ENCODE measurements around the gene TMEM181. TPM values are rescaled to one million over a fixed set of nuclear protein-coding genes. Genes with fewer than 3 reads are reported as not detected.
"Not testable (repeated sequence)": the region's sequence is repeated elsewhere in the genome, so short reads cannot be mapped to it uniquely, and the experiment has no call there.

The TMEM181 gene
- total RNA-seq, 1 donor from 2014 or later = 12.9 TPM

GRCh38 chr6:158662954-158663624 lies 103.2 kb downstream of the TMEM181 start:
- no peak for ATAC-seq

- peak; percentile 89 for ATAC-seq
Measured at GRCh38 chr6:158663625-158664165, 103.8 kb downstream of the TMEM181 start.

GRCh38 chr6:158665332-158665731 lies 105.4 kb downstream of the TMEM181 start:
- no peak for ATAC-seq

- peak; percentile 51 for ATAC-seq
Measured at GRCh38 chr6:158666628-158667359, 106.9 kb downstream of the TMEM181 start.

- no peak for ATAC-seq
Measured at GRCh38 chr6:158667360-158667981, 107.6 kb downstream of the TMEM181 start.

GRCh38 chr6:158668707-158669103 lies 108.8 kb downstream of the TMEM181 start:
- ATAC-seq = no peak

DNA sequence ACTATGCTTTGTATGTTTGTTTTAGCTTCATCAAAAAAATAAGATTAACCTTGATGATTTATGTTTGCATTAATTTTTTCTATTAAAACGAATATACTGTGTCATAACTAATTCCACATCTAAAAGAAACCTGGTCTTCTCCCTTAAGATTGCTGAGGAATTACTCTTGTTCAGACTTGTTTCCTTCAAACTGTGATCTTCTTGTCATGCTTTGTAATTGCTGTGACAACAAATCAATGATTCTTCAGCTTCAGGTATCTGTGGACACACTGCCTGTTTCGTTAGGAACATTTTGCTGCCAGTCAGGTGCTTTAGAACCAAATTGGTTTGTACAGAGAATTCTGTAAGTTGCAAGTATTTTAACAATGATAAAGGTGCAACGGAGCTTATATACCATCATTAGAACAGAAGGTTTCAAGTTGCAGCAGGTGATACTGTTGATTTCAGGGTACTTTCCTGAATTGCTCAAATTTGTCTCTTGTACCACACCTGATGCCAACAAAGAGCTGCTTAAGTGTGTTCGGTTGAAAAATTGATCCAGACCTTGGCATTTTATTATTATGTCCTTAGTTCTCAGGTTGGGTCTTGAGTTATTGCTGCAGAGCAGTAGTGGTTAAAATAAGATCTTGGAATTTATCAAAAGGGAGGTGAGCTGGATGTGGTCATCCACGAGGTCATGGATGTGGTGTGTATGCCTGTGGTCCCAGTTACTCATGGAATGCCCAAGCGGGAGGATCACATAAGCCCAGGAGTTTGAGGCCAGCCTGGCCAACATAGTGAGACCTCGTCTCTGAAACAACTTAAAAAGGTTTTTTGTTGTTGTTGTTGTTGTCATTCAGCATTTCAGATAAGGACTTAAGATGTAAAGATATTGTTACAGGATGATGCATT lies 109.5 kb downstream of the TMEM181 start:
- peak; percentile 33 for ATAC-seq

DNA sequence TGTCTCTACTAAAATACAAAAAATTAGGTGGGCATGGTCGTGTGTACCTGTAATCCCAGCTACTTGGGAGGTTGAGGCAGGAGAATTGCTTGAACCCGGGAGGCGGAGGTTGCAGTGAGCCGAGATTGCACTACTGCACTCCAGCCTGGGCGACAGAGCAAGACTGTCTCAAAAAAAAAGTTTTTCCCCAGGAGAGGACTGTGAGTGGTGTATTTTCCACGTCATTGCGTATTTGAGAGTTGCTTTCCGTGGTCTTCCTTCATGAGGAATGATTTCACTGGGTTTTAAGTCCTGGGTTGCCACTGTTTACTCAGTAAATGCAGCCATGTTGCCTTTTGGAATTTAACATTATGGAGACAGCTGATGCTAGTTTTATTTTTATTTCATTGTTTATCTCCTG lies 112.2 kb downstream of the TMEM181 start:
- not testable (repeated sequence) for ATAC-seq

DNA sequence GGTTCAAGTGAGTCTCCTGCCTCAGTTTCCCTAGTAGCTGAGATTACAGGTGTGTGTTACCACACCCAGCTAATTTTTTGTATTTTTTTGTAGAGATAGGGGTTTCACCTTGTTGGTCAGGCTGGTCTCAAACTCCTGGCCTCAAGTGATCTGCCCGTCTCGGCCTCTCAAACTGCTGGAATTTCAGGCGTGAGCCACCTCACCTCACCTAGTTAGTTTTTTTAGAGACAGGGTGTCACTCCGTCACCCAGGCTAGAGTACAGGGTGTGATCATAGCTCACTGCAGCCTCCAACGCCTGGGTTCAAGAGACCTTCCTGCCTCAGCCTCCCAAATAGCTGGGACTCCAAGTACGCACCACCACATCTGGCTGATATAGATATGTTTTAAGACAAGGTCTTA lies 112.8 kb downstream of the TMEM181 start:
- no peak for ATAC-seq

DNA sequence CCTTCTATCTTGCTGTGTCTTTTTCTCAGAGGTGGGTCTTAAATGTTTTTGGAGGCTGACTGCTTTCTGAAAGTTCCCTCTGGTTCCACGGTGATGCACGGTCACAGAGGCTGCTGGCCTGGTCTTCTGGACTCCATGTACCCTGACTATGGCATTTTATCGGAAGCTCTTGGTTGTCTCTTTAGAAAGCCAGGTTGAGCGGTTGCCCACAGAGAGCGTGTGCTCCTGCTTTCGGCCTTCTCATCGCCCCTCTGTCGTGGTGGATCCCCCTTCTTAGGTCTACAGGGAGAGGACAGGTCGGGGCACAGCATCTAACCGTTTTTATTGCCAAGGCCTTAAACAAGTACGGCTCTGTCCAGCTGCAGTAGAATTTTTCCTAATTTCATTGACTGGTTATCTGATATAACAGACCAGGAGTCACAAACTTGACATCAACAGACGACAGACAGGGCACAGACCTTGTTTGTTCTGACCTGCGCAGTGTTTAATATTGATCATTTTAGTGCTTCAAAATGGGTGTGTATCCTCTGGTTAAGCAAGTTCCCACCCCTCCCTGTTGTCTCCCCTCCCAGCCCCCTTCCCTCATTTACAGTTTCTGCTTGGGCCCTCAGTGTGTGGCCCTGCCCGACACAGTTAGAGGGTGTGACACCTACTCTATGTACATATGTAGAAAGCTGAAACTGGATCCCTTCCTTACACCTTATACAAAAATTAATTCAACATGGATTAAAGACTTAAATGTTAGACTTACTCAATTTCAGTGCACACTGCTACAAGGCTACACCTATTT lies 114.6 kb downstream of the TMEM181 start:
- no peak for ATAC-seq

- not testable (repeated sequence) for ATAC-seq
Measured at GRCh38 chr6:158677094-158677493, 117.2 kb downstream of the TMEM181 start.

- no peak for ATAC-seq
Measured at GRCh38 chr6:158677906-158678578, 118.2 kb downstream of the TMEM181 start.

GRCh38 chr6:158680015-158680414 lies 120.1 kb downstream of the TMEM181 start:
- no peak for ATAC-seq

DNA sequence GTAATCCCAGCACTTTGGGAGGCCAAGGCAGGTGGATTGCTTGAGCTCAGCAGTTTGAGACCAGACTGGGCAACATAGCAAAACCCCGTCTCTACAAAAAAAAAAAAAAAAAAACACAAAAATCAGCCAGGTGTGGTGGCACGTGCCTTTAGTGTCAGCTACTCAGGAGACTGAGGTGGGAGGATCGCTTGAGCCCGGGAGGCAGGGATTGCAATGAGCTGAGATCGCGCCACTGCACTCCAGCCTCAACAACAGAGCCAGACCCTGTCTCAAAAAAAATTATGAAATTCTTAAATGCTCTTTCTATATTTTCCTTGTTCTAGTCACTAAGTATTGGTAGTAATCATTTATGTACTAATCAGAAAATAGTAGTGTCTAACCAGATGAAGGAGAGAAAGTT lies 120.6 kb downstream of the TMEM181 start:
- ATAC-seq = no peak

DNA sequence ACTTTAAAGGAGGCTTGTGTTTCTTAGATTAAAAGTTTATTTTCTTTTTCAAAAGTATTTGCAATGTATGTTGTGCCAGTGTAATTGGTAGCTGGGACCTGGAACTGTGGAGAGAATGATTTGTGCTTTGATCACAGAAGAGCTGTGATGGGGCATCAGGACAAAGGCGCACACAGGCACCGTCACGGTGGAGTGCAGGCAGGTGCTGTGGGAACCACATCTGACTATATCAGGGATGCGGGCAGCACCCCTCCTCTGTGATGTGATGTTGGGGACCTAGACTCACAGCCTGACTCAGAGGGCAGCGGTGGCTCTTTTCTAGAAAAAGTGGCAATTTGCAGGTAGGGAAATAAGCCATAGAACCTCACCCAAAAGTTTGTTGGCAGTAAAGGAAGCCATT lies 124.4 kb downstream of the TMEM181 start:
- no peak for ATAC-seq

- no peak for ATAC-seq
Measured at GRCh38 chr6:158684745-158685324, 124.9 kb downstream of the TMEM181 start.
